HG02870 (cell line): ENCODE results near the gene CYB5D1.

Source experiments
- ATAC-seq: cut with Tn5 transposase; IDR thresholded peaks from one replicate; pipeline ENCODE4 v1.9.1; 2021; ENCODE audit warnings: mild to moderate bottlenecking, moderate library complexity; ENCODE audit not compliant: unreplicated experiment

Gene CYB5D1

DNA sequence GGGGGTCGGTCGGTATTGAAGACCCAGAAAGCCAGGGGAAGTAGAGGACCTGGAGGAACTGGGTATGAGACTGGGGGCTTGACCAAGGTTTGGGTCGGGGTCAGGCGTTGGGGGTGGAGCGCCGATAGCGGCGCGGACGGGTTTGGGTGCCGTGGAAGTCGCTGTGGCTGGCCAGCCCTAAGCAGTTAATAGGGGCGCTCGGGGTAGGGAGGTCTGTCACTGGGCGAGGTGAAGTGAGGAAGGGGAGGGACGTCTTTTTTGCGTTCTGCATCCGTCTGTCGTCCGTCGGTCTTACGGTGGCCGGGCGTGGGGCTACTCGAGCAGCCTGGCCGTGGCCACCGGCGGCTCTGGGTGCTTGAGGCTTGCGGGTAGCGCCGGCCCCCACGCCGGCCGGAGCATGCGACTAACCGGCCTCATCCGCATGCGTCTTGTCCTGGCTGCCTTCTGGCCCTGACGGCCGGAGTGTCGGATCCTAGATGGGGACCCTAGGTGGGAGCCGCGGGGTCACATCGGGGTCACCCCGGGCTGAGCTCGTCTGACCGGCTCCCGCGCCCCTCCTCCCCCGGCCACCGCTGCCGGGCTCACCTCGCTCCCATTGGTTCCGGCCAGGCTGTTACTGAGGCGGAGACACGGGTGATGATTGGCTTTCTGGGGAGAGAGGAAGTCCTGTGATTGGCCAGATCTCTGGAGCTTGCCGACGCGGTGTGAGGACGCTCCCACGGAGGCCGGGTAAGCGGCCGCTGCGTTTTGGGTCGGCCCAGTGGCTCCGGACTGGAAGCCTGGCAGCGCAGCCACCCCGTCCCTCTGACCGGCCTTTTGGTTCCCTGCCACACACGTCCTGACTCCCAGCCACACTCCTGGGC, 13.3 kb upstream of the CYB5D1 start:
- ATAC-seq = peak; percentile 48

- no peak for ATAC-seq
Measured at GRCh38 chr17:7845359-7846062, 12.3 kb upstream of the CYB5D1 start.

DNA sequence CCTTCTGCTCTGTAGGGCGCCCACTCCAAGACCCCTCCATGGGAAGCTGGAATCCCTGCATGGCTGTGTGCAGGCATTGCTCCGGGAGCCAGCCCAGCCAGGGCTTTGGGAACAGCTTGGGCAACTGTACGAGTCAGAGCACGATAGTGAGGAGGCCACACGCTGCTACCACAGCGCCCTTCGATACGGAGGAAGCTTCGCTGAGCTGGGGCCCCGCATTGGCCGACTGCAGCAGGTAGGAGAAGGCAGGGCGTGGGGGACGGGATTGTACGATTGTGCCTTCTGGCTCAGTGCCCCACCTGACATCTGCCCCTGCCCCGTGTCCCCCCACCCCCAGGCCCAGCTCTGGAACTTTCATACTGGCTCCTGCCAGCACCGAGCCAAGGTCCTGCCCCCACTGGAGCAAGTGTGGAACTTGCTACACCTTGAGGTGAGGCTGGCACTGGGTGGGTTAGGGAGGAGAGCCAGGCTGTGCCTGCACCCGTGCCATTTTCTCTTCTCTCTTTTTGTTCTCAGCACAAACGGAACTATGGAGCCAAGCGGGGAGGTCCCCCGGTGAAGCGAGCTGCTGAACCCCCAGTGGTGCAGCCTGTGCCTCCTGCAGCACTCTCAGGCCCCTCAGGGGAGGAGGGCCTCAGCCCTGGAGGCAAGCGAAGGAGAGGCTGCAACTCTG, 11.6 kb upstream of the CYB5D1 start:
- no peak for ATAC-seq

DNA sequence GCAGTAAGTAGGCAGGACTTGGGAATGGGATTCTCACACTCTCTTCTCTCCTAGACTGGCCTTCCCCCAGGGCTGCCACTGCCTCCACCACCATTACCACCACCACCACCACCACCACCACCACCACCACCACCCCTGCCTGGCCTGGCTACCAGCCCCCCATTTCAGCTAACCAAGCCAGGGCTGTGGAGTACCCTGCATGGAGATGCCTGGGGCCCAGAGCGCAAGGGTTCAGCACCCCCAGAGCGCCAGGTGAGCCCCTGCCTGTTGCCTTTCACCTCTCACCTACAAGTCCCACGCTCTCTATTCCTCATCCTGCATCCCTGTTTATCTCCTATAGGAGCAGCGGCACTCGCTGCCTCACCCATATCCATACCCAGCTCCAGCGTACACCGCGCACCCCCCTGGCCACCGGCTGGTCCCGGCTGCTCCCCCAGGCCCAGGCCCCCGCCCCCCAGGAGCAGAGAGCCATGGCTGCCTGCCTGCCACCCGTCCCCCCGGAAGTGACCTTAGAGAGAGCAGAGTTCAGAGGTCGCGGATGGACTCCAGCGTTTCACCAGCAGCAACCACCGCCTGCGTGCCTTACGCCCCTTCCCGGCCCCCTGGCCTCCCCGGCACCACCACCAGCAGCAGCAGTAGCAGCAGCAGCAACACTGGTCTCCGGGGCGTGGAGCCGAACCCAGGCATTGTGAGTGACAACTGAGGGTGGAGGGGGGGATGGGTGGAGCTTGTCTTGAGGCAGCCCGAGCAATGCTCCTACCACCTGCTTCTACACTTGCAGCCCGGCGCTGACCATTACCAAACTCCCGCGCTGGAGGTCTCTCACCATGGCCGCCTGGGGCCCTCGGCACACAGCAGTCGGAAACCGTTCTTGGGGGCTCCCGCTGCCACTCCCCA, 10.8 kb upstream of the CYB5D1 start:
- no peak for ATAC-seq

DNA sequence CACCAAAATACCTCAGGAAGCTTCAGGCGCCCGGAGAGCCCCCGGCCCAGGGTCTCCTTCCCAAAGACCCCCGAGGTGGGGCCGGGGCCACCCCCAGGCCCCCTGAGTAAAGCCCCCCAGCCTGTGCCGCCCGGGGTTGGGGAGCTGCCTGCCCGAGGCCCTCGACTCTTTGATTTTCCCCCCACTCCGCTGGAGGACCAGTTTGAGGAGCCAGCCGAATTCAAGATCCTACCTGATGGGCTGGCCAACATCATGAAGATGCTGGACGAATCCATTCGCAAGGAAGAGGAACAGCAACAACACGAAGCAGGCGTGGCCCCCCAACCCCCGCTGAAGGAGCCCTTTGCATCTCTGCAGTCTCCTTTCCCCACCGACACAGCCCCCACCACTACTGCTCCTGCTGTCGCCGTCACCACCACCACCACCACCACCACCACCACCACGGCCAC, 9.6 kb upstream of the CYB5D1 start:
- no peak for ATAC-seq

DNA sequence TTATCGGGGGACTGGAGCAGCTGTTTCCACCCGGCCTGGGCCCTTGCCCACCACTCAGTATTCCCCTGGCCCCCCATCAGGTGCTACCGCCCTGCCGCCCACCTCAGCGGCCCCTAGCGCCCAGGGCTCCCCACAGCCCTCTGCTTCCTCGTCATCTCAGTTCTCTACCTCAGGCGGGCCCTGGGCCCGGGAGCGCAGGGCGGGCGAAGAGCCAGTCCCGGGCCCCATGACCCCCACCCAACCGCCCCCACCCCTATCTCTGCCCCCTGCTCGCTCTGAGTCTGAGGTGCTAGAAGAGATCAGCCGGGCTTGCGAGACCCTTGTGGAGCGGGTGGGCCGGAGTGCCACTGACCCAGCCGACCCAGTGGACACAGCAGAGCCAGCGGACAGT, 9.1 kb upstream of the CYB5D1 start:
- ATAC-seq = no peak

DNA sequence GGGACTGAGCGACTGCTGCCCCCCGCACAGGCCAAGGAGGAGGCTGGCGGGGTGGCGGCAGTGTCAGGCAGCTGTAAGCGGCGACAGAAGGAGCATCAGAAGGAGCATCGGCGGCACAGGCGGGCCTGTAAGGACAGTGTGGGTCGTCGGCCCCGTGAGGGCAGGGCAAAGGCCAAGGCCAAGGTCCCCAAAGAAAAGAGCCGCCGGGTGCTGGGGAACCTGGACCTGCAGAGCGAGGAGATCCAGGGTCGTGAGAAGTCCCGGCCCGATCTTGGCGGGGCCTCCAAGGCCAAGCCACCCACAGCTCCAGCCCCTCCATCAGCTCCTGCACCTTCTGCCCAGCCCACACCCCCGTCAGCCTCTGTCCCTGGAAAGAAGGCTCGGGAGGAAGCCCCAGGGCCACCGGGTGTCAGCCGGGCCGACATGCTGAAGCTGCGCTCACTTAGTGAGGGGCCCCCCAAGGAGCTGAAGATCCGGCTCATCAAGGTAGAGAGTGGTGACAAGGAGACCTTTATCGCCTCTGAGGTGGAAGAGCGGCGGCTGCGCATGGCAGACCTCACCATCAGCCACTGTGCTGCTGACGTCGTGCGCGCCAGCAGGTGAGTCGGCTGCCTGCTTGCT, 8.6 kb upstream of the CYB5D1 start:
- no peak for ATAC-seq

GRCh38 chr17:7849751-7850504, 7.9 kb upstream of the CYB5D1 start:
- no peak for ATAC-seq

- ATAC-seq = no peak
Measured at GRCh38 chr17:7850701-7851437, 6.9 kb upstream of the CYB5D1 start.

DNA sequence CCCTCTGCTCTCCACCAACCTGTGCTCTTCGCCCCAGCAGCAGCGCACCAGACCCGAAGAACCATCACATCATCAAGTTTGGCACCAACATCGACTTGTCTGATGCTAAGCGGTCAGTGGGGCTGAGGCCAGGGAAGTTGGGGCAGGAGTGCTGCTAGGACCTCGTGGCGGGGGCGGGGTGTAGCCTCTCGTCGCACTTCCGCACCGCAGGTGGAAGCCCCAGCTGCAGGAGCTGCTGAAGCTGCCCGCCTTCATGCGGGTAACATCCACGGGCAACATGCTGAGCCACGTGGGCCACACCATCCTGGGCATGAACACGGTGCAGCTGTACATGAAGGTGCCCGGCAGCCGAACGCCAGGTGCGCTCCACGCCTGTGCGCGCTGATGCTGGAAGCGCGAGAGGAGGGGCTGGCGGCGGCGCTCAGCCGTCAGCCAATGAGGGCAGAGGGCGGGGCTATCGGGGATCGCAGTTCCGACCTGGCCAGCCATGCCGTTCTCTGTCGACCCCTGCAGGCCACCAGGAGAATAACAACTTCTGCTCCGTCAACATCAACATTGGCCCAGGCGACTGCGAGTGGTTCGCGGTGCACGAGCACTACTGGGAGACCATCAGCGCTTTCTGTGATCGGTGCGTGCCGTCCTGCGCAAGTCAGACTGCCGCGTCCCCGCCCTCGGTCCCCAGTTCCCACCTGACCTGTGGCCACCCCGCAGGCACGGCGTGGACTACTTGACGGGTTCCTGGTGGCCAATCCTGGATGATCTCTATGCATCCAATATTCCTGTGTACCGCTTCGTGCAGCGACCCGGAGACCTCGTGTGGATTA, 6.2 kb upstream of the CYB5D1 start:
- ATAC-seq = peak; percentile 84

DNA sequence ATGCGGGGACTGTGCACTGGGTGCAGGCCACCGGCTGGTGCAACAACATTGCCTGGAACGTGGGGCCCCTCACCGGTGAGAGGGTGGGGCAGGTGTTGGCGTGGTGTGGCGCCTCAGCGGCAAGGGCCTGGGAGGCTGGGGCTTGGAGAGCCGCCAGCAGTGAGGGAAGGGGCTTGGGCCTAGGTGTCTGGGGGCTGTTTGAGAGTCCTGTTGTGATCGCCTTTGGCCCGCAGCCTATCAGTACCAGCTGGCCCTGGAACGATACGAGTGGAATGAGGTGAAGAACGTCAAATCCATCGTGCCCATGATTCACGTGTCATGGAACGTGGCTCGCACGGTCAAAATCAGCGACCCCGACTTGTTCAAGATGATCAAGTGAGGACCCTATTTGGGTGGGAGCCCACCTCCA, 5.5 kb upstream of the CYB5D1 start:
- no peak for ATAC-seq

DNA sequence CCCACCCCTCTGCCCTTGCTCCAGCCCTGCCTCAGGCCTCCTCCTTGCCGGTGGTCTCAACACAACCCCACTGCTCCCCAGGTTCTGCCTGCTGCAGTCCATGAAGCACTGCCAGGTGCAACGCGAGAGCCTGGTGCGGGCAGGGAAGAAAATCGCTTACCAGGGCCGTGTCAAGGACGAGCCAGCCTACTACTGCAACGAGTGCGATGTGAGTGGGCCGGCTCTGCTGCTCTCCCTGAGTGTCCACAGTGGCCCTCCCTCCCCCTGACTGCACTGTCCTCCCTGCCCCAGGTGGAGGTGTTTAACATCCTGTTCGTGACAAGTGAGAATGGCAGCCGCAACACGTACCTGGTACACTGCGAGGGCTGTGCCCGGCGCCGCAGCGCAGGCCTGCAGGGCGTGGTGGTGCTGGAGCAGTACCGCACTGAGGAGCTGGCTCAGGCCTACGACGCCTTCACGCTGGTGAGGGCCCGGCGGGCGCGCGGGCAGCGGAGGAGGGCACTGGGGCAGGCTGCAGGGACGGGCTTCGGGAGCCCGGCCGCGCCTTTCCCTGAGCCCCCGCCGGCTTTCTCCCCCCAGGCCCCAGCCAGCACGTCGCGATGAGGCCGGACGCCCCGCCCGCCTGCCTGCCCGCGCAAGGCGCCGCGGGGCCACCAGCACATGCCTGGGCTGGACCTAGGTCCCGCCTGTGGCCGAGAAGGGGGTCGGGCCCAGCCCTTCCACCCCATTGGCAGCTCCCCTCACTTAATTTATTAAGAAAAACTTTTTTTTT, 4.7 kb upstream of the CYB5D1 start:
- ATAC-seq = no peak

DNA sequence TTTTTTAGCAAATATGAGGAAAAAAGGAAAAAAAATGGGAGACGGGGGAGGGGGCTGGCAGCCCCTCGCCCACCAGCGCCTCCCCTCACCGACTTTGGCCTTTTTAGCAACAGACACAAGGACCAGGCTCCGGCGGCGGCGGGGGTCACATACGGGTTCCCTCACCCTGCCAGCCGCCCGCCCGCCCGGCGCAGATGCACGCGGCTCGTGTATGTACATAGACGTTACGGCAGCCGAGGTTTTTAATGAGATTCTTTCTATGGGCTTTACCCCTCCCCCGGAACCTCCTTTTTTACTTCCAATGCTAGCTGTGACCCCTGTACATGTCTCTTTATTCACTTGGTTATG, 4.1 kb upstream of the CYB5D1 start:
- no peak for ATAC-seq

GRCh38 chr17:7854078-7854777, 3.6 kb upstream of the CYB5D1 start:
- no peak for ATAC-seq

GRCh38 chr17:7854851-7855659, 2.7 kb upstream of the CYB5D1 start, which contains the start of gene TMEM88:
Gene TMEM88 (plus strand): TSS chr17:7855066. CDS start chr17:7855075, 9 bp downstream.
- no peak for ATAC-seq

- ATAC-seq = no peak
Measured at GRCh38 chr17:7855660-7856010, 2.2 kb upstream of the CYB5D1 start.
